HepG2 (cell line): ENCODE results near the gene TSEN34. TPM values are rescaled to one million over a fixed set of nuclear protein-coding genes. Genes with fewer than 3 reads are reported as not detected.
"Not testable (repeated sequence)": the region's sequence is repeated elsewhere in the genome, so short reads cannot be mapped to it uniquely, and the experiment has no call there.

ENCODE experiments used
- ATAC-seq: fragments of 200-7000 bp; cut with Tn5 transposase; 3 replicates; pipeline ENCODE4 v1.9.1; 2020; ENCODE audit warnings: mild to moderate bottlenecking, moderate library complexity
- BruUV-seq: library from RNA; stranded (reverse); fragments of 400-500 nt; replicated peaks from 2 replicates; lab custom pipeline; 2021; lab: Mats Ljungman, UMichigan
- CTCF ChIA-PET: fragments of 300-600 bp; formaldehyde crosslinking; extraction: SDS; loops from one replicate; lab custom pipeline; 2021; ENCODE audit warnings: low total read pairs, inconsistent platforms, low intra/inter-chr PET ratio; lab: Yijun Ruan, JAX
- POLR2A ChIA-PET: fragments of 350-600 bp; sonication (Branson Sonifier 250); formaldehyde crosslinking; loops from one replicate; lab custom pipeline; 2020; ENCODE audit warnings: antibody characterized with exemption, inconsistent platforms; lab: Yijun Ruan, JAX
- DNase-seq: peaks from one replicate; pipeline ENCODE4 v3.0.0-alpha.2; 2015; ENCODE audit warnings: low spot score
- FAIRE-seq: peaks from 3 replicates; lab custom pipeline; 2011; peaks lifted over from hg19 to GRCh38; lab: Jason Lieb, UNC
- H2AFZ ChIP-seq: one replicate; pipeline ENCODE4 v1.6.1; 2011; ENCODE audit warnings: low read length, inconsistent platforms
- H3K27ac ChIP-seq: fragments of 300-600 bp; 3 replicates; pipeline ENCODE4 v1.8.0; 2011; ENCODE audit warnings: mixed run types, mild to moderate bottlenecking, mixed read lengths, low read length, inconsistent platforms; ENCODE audit not compliant: insufficient read depth; ENCODE audit errors: extremely low read length
- H3K27me3 ChIP-seq, 2 experiments: fragments of 200-600 bp in 1 of 2; 2 replicates in 1 of 2; 3 replicates in 1 of 2; pipeline versions ENCODE4 v1.6.0 to v1.8.0; 2011; ENCODE audit warnings: low read length in 2 of 2, mild to moderate bottlenecking in 2 of 2, moderate library complexity in 2 of 2, inconsistent platforms in 1 of 2; ENCODE audit not compliant: insufficient read depth in 2 of 2, control insufficient read depth in 1 of 2
- H3K36me3 ChIP-seq, 2 experiments: fragments of 200-600 bp in 1 of 2; replicated peaks in 1 of 2; 2 replicates in 1 of 2; 3 replicates in 1 of 2; pipeline versions ENCODE4 v1.5.1 to v1.8.0; 2011; ENCODE audit warnings: low read length in 2 of 2, inconsistent platforms in 1 of 2; ENCODE audit not compliant: insufficient read depth in 2 of 2, control insufficient read depth in 1 of 2
- H3K4me1 ChIP-seq: 2 replicates; pipeline ENCODE4 v1.5.1; 2012; ENCODE audit warnings: low read length, inconsistent platforms; ENCODE audit not compliant: insufficient read depth
- H3K4me2 ChIP-seq: 2 replicates; pipeline ENCODE4 v1.6.0; 2011; ENCODE audit warnings: low read depth, low read length, inconsistent platforms
- H3K4me3 ChIP-seq, 3 experiments: fragments of 200-600 bp in 1 of 3; sonication (generic), shearing (Covaris generic) in 1 of 3; replicated peaks in 1 of 3; 2 replicates each; pipeline ENCODE4 v1.5.1; 2011 to 2016; ENCODE audit warnings: low read length in 3 of 3, inconsistent platforms in 2 of 3, low read depth in 2 of 3, mild to moderate bottlenecking in 2 of 3, control low read depth in 1 of 3, mixed read lengths in 1 of 3; ENCODE audit not compliant: insufficient read depth in 1 of 3
- H3K79me2 ChIP-seq: one replicate; pipeline ENCODE4 v1.6.1; 2011; ENCODE audit warnings: low read length, inconsistent platforms; ENCODE audit not compliant: insufficient read depth
- H3K9ac ChIP-seq: 2 replicates; pipeline ENCODE4 v1.6.0; 2011; ENCODE audit warnings: mild to moderate bottlenecking, low read depth, low read length, inconsistent platforms; ENCODE audit not compliant: insufficient read depth
- H3K9me3 ChIP-seq: 2 replicates; pipeline ENCODE4 v1.5.1; 2012; ENCODE audit warnings: mild to moderate bottlenecking, low read length
- H4K20me1 ChIP-seq: 2 replicates; pipeline ENCODE4 v1.6.0; 2011; ENCODE audit warnings: inconsistent platforms, mild to moderate bottlenecking, low read length, moderate library complexity; ENCODE audit not compliant: insufficient read depth
- WGBS: methylation state at CpG from one replicate; pipeline ENCODE4 v1.1.6; 2017; ENCODE audit warnings: low lambda C conversion rate; 5-methylcytosine and 5-hydroxymethylcytosine counted together
- in situ Hi-C: cut with HindIII; loops from 2 replicates; pipeline ENCODE4 v1.10.0; 2017; ENCODE audit warnings: low pct_unique_long_range_greater_than_20kb; ENCODE audit not compliant: extremely low pct_ligation_motif_present
- intact Hi-C: fragments of 100-400 bp; cut with micrococcal nuclease; formaldehyde crosslinking; loops from one replicate; pipeline ENCODE4 v1.10.0; 2022; ENCODE audit not compliant: unreplicated experiment
- polyA plus RNA-seq, 8 experiments: library from polyadenylated mRNA; depleted of rRNA in 3 of 8; stranded (reverse) in 7 of 8; unstranded in 1 of 8; fragments of >200 nt; fragmentation: Illumina TruSeq in 4 of 8; extraction: Trizol in 4 of 8; gene quantifications; 2 replicates each; pipeline versions ENCODE4 v1.2.1 to v1.2.3, GENCODE V29; 2011 to 2016; ENCODE audit warnings: low read depth in 4 of 8, missing spikeins in 1 of 8, mixed read lengths in 1 of 8; ENCODE audit not compliant: insufficient read depth in 1 of 8
- total RNA-seq, 5 experiments: library from RNA; depleted of rRNA; stranded (reverse); fragments of >200 nt; fragmentation: Illumina TruSeq; extraction: Trizol; gene quantifications; 2 replicates each; pipeline ENCODE4 v1.2.3, GENCODE V29; 2016; ENCODE audit warnings: low read depth in 1 of 5

TSEN34 gene
- total and polyA plus RNA-seq, 2 of the 13 experiments (the other 11 are each of a cell fraction or from before 2014, with no cell fraction given): 55.1 to 65.4 TPM

- POLR2A ChIA-PET: interaction anchor here (1.0 kb wide), 1 partner anchor 33 kb away, joined by 3 read pairs; the partner anchor contains the start of gene MBOAT7
- H3K36me3 ChIP-seq, DNase-seq, FAIRE-seq, H4K20me1 ChIP-seq, H3K9me3 ChIP-seq, H2AFZ ChIP-seq, H3K79me2 ChIP-seq, H3K4me2 ChIP-seq, CTCF ChIA-PET, H3K9ac ChIP-seq, intact Hi-C loops, in situ Hi-C loops, BruUV-seq, H3K27ac ChIP-seq, H3K4me3 ChIP-seq: not testable (repeated sequence)
- 0% methylated on average over 9 of the region's 16 CpGs for WGBS
- Histone ChIP-seq H3K4me1 (peaks cover 10% of the 10 kb centered on the region), H3K27me3 (peaks cover 3 to 22% of the 10 kb centered on the region in 2 experiments; a peak in 4 of 5 replicates)
- peak; percentile 34 for ATAC-seq
These were observed 31.6 kb downstream of the TSEN34 start, which contains the start of gene LILRB3 for GRCh38 chr19:54222474-54223276. Gene LILRB3, minus strand, starts transcription at chr19:54223007. Its CDS starts 31 bp downstream, at chr19:54222976.

- H3K4me3 ChIP-seq, intact Hi-C loops, H3K9me3 ChIP-seq, H3K4me2 ChIP-seq, CTCF ChIA-PET, in situ Hi-C loops, H3K79me2 ChIP-seq, DNase-seq, H3K36me3 ChIP-seq, BruUV-seq, H3K27ac ChIP-seq, H3K9ac ChIP-seq, FAIRE-seq, H2AFZ ChIP-seq, H4K20me1 ChIP-seq, H3K4me1 ChIP-seq: not testable (repeated sequence)
- ATAC-seq: peak; percentile 19; the same call in 1 of the 3 replicates
- POLR2A ChIA-PET: interaction anchor here (1.0 kb wide), 1 partner anchor 34 kb away, joined by 3 read pairs; the partner anchor contains the start of gene MBOAT7
- 8% methylated on average over 10 of the region's 14 CpGs for WGBS
- H3K27me3 ChIP-seq: peaks cover 1 to 27% of the 10 kb centered on the region in 2 experiments; a peak in 4 of 5 replicates
These were observed 32.3 kb downstream of the TSEN34 start for GRCh38 chr19:54223277-54223936.

GRCh38 chr19:54223937-54224281 is 32.8 kb downstream of the TSEN34 start:
- BruUV-seq, H4K20me1 ChIP-seq, ATAC-seq, CTCF ChIA-PET, DNase-seq, H3K27ac ChIP-seq, intact Hi-C loops, H3K79me2 ChIP-seq, H3K4me3 ChIP-seq, H3K9ac ChIP-seq, H2AFZ ChIP-seq, in situ Hi-C loops, H3K4me2 ChIP-seq, H3K9me3 ChIP-seq, FAIRE-seq, H3K36me3 ChIP-seq, H3K4me1 ChIP-seq: not testable (repeated sequence)
- POLR2A ChIA-PET: interaction anchor here (1.0 kb wide), 1 partner anchor 35 kb away, joined by 3 read pairs; the partner anchor contains the start of gene MBOAT7
- WGBS: 26% methylated on average over 5 of the region's 5 CpGs
- peaks cover 1 to 26% of the 10 kb centered on the region in 2 experiments; a peak in 4 of 5 replicates for H3K27me3 ChIP-seq

GRCh38 chr19:54224619-54225018 is 33.5 kb downstream of the TSEN34 start:
- intact Hi-C loops, H4K20me1 ChIP-seq, H3K9ac ChIP-seq, H3K27ac ChIP-seq, H3K79me2 ChIP-seq, CTCF ChIA-PET, H3K4me1 ChIP-seq, POLR2A ChIA-PET, DNase-seq, FAIRE-seq, in situ Hi-C loops, H3K4me3 ChIP-seq, H3K9me3 ChIP-seq, ATAC-seq, H3K36me3 ChIP-seq, H3K4me2 ChIP-seq, BruUV-seq, H2AFZ ChIP-seq: not testable (repeated sequence)
- H3K27me3 ChIP-seq: peaks cover 1 to 22% of the 10 kb centered on the region in 2 experiments; a peak in 4 of 5 replicates
- 39% methylated on average over 8 of the region's 10 CpGs for WGBS
